GM12878 (cell line): ENCODE data around the gene URB1. TPM values are rescaled to one million over a fixed set of nuclear protein-coding genes. Genes with fewer than 3 reads are reported as not detected.

Experiments used
- ATAC-seq: fragments of 200-7000 bp; cut with Tn5 transposase; 3 replicates; pipeline ENCODE4 v1.9.1; 2020; ENCODE audit warnings: mild to moderate bottlenecking, moderate library complexity
- BruUV-seq: library from RNA; stranded (reverse); fragments of 400-500 nt; replicated peaks from 2 replicates; lab custom pipeline; 2021; lab: Mats Ljungman, UMichigan
- CTCF ChIA-PET: fragments of 300-600 bp; sonication (Branson Sonifier 250); formaldehyde crosslinking; extraction: SDS; loops from one replicate; lab custom pipeline; 2021; ENCODE audit warnings: inconsistent platforms; lab: Yijun Ruan, JAX
- POLR2A ChIA-PET: fragments of 350-600 bp; formaldehyde crosslinking; extraction: SDS; loops from one replicate; lab custom pipeline; 2021; ENCODE audit warnings: inconsistent platforms; lab: Charles Lee
- RAD21 ChIA-PET: fragments of 300-600 bp; sonication (Branson Sonifier 250); formaldehyde crosslinking; loops from one replicate; lab custom pipeline; 2023; ENCODE audit warnings: antibody characterized with exemption; ENCODE audit not compliant: unreplicated experiment; lab: Charles Lee
- SMC1A ChIA-PET: fragments of 300-600 bp; sonication (Branson Sonifier 250); formaldehyde crosslinking; loops from one replicate; lab custom pipeline; 2023; ENCODE audit not compliant: unreplicated experiment, uncharacterized antibody; lab: Charles Lee
- DNase-seq: peaks from one replicate; pipeline ENCODE4 v3.0.0-alpha.2; 2011; ENCODE audit warnings: low read depth, low spot score
- FAIRE-seq: peaks from 3 replicates; lab custom pipeline; 2011; peaks lifted over from hg19 to GRCh38; lab: Jason Lieb, UNC
- H2AFZ ChIP-seq: 2 replicates; pipeline ENCODE4 v1.6.0; 2011; ENCODE audit warnings: low read depth, low read length, control low read depth; ENCODE audit not compliant: control insufficient read depth
- H3K27ac ChIP-seq: 2 replicates; pipeline ENCODE4 v1.5.1; 2011; ENCODE audit warnings: control low read depth; ENCODE audit not compliant: control insufficient read depth, insufficient read depth
- H3K27me3 ChIP-seq, 2 experiments: replicated peaks in 1 of 2; 2 replicates each; pipeline versions ENCODE4 v1.6.0 to v1.6.1; 2011; ENCODE audit warnings: low read length in 1 of 2; ENCODE audit not compliant: control insufficient read depth in 2 of 2, insufficient read depth in 2 of 2
- H3K36me3 ChIP-seq, 2 experiments: 2 replicates each; pipeline ENCODE4 v1.5.1; 2011; ENCODE audit warnings: low read length in 1 of 2; ENCODE audit not compliant: control insufficient read depth in 2 of 2, insufficient read depth in 2 of 2
- H3K4me1 ChIP-seq: 2 replicates; pipeline ENCODE4 v1.6.1; 2011; ENCODE audit warnings: mild to moderate bottlenecking, low read length, moderate library complexity, mixed read lengths; ENCODE audit not compliant: control insufficient read depth, insufficient read depth
- H3K4me2 ChIP-seq: 2 replicates; pipeline ENCODE4 v1.6.0; 2011; ENCODE audit warnings: control low read depth; ENCODE audit not compliant: control insufficient read depth, insufficient read depth
- H3K4me3 ChIP-seq: fragments of 200-600 bp; sonication (generic); 2 replicates; pipeline ENCODE4 v1.5.1; 2016
- H3K79me2 ChIP-seq: 2 replicates; pipeline ENCODE4 v1.6.0; 2011; ENCODE audit warnings: low read length; ENCODE audit not compliant: control insufficient read depth, insufficient read depth
- H3K9ac ChIP-seq: 2 replicates; pipeline ENCODE4 v1.8.0; 2011; ENCODE audit warnings: low read length, control low read depth, mixed read lengths; ENCODE audit not compliant: control insufficient read depth, insufficient read depth
- H3K9me3 ChIP-seq: replicated peaks from 3 replicates; pipeline ENCODE4 v1.5.1; 2011; ENCODE audit warnings: mild to moderate bottlenecking, low read length; ENCODE audit not compliant: control insufficient read depth, insufficient read depth
- H4K20me1 ChIP-seq: 2 replicates; pipeline ENCODE4 v1.6.0; 2011; ENCODE audit not compliant: control insufficient read depth, insufficient read depth
- BACH1 ChIP-seq: fragments of 450-650 bp; IDR thresholded peaks from 2 replicates; pipeline ENCODE4 v1.6.1; 2017; ENCODE audit warnings: mild to moderate bottlenecking, borderline replicate concordance
- DPF2 ChIP-seq: fragments of 450-650 bp; IDR thresholded peaks from 2 replicates; pipeline ENCODE4 v1.6.1; 2017; ENCODE audit warnings: mild to moderate bottlenecking
- HSF1 ChIP-seq: fragments of 150-350 bp; IDR thresholded peaks from 2 replicates; pipeline ENCODE4 v1.6.1; 2014; ENCODE audit warnings: mild to moderate bottlenecking, low read depth, low read length
- MLLT1 ChIP-seq: fragments of 450-650 bp; IDR thresholded peaks from 2 replicates; pipeline ENCODE4 v1.6.1; 2016; ENCODE audit warnings: mild to moderate bottlenecking
- NFIC ChIP-seq: IDR thresholded peaks from 2 replicates; pipeline ENCODE4 v1.6.1; 2012; ENCODE audit warnings: low read depth, mild to moderate bottlenecking, inconsistent platforms, low read length, moderate library complexity
- NR2F1 ChIP-seq: fragments of 450-650 bp; conservative IDR thresholded peaks from 2 replicates; pipeline ENCODE4 v1.6.1; 2017; ENCODE audit warnings: mild to moderate bottlenecking
- PRDM15 ChIP-seq: fragments of 450-650 bp; formaldehyde crosslinking; IDR thresholded peaks from 2 replicates; pipeline ENCODE4 v1.4.0; 2020; ENCODE audit warnings: mild to moderate bottlenecking, moderate library complexity
- RBBP5 ChIP-seq: fragments of 200-600 bp; sonication (generic); conservative IDR thresholded peaks from 2 replicates; pipeline ENCODE4 v1.6.1; 2016
- SIN3A ChIP-seq: IDR thresholded peaks from 2 replicates; pipeline ENCODE4 v1.6.1; 2012; ENCODE audit warnings: low read depth, low read length, improper control_type of control experiment
- SMAD1 ChIP-seq: fragments of 450-650 bp; IDR thresholded peaks from 2 replicates; pipeline ENCODE4 v1.6.1; 2018; ENCODE audit warnings: mild to moderate bottlenecking, low read depth; ENCODE audit not compliant: partially characterized antibody
- SREBF2 ChIP-seq: IDR thresholded peaks from 2 replicates; pipeline ENCODE4 v1.6.1; 2012; ENCODE audit warnings: mild to moderate bottlenecking, low read length
- TCF12 ChIP-seq: IDR thresholded peaks from 2 replicates; pipeline ENCODE4 v1.6.1; 2011; ENCODE audit warnings: low read depth, mild to moderate bottlenecking, low read length
- TCF7 ChIP-seq: IDR thresholded peaks from 2 replicates; pipeline ENCODE4 v1.6.1; 2014; ENCODE audit warnings: antibody characterized with exemption, borderline replicate concordance
- ZNF24 ChIP-seq: fragments of 450-650 bp; IDR thresholded peaks from 2 replicates; pipeline ENCODE4 v1.6.1; 2017; ENCODE audit warnings: antibody characterized with exemption, mild to moderate bottlenecking
- ZNF592 ChIP-seq: fragments of 450-650 bp; IDR thresholded peaks from 2 replicates; pipeline ENCODE4 v1.6.1; 2017; ENCODE audit warnings: mild to moderate bottlenecking, moderate library complexity
- WGBS: methylation state at CpG from one replicate; pipeline ENCODE4 v1.1.6; 2016; ENCODE audit warnings: low lambda C conversion rate; ENCODE audit not compliant: insufficient replicate concordance, insufficient coverage; ENCODE audit errors: missing lambda C conversion rate; 5-methylcytosine and 5-hydroxymethylcytosine counted together
- in situ Hi-C: fragments of 300-500 bp; cut with MboI; formaldehyde crosslinking; loops from 9 replicates; pipeline ENCODE4 v1.14.3; 2018; ENCODE audit warnings: mixed read lengths
- intact Hi-C: fragments of 100-400 bp; cut with micrococcal nuclease; formaldehyde crosslinking; loops from one replicate; pipeline ENCODE4 v1.14.2; 2022; ENCODE audit not compliant: unreplicated experiment
- polyA plus RNA-seq, 11 experiments: library from polyadenylated mRNA; depleted of rRNA in 4 of 11; unstranded in 6 of 11; stranded (reverse) in 5 of 11; fragments of >200 nt; fragmentation: Nextera tagmentation in 4 of 11; fragmentation: Illumina TruSeq in 1 of 11; extraction: Ambion mirVana in 4 of 11; extraction: Trizol in 1 of 11; gene quantifications; 1 replicate in 1 of 11; 2 replicates in 10 of 11; pipeline versions ENCODE4 v1.2.1 to v1.2.3, GENCODE V29; 2011 to 2016; ENCODE audit warnings: inconsistent platforms in 2 of 11, missing spikeins in 2 of 11, low read depth in 1 of 11
- total RNA-seq, 4 experiments: library from RNA; depleted of rRNA in 3 of 4; stranded (reverse); fragments of >200 nt in 3 of 4; fragmentation: Illumina TruSeq in 1 of 4; extraction: Trizol in 1 of 4; gene quantifications; 2 replicates each; pipeline versions ENCODE4 v1.2.1 to v1.2.3, GENCODE V29; 2013 to 2021

URB1 gene
- total and polyA plus RNA-seq, 10 of the 15 experiments (the other 5 are each of a cell fraction or from before 2014, with no cell fraction given): 0.56 to 23.2 (median 8.9) TPM

- Histone ChIP-seq H2AFZ (no peak overlapping the region), H3K79me2 (no peaks in the 10 kb centered on the region), H3K36me3 (no peaks in the 10 kb centered on the region), H3K9ac (no peak overlapping the region), H3K27me3 (no peaks in the 10 kb centered on the region), H3K4me2 (no peak overlapping the region), H3K27ac (no peak overlapping the region), H3K4me3 (no peak overlapping the region), H3K9me3 (no peaks in the 10 kb centered on the region), H3K4me1 (no peaks in the 10 kb centered on the region), H4K20me1 (no peaks in the 10 kb centered on the region)
- CTCF ChIA-PET: no interaction called here
- intact Hi-C loops (no loop called here), in situ Hi-C loops (no loop called here)
- POLR2A ChIA-PET: no interaction called here
- SMC1A ChIA-PET: no interaction called here
- ATAC-seq (no peak), FAIRE-seq (no peak), DNase-seq (no peak)
- no TSS peak for BruUV-seq
- WGBS: 56% methylated on average over 2 of the region's 2 CpGs
- RAD21 ChIA-PET: no interaction called here
- TF ChIP-seq RBBP5 (no peak), NFIC (no peak), TCF7 (no peak), ZNF592 (no peak), SREBF2 (no peak), TCF12 (no peak), PRDM15 (CRISPR knock-in tag) (no peak), SIN3A (no peak), MLLT1 (no peak), DPF2 (no peak), HSF1 (no peak), BACH1 (no peak), SMAD1 (no peak), NR2F1 (no peak), ZNF24 (no peak)
Observed at GRCh38 chr21:32422064-32422463, 29.3 kb upstream of the URB1 start.
